Prostate gland (tissue), 2 donors: ENCODE results near the gene PTPRG.

Experiments
- CTCF ChIP-seq, 4 experiments: fragments of 200-600 bp in 2 of 4; fragments of 450-650 bp in 2 of 4; sonication (generic) in 2 of 4; IDR thresholded peaks; 1 replicate in 3 of 4; 2 replicates in 1 of 4; pipeline ENCODE4 v1.5.1; 2016 to 2019; ENCODE audit warnings: antibody characterized with exemption in 4 of 4, mild to moderate bottlenecking in 2 of 4, moderate library complexity in 2 of 4
- POLR2A ChIP-seq: fragments of 450-650 bp; IDR thresholded peaks from one replicate; pipeline ENCODE4 v1.6.1; 2016; ENCODE audit warnings: antibody characterized with exemption, mild to moderate bottlenecking
- POLR2AphosphoS5 ChIP-seq: sonication (generic); formaldehyde crosslinking; IDR thresholded peaks from one replicate; pipeline ENCODE4 v1.6.1; 2017; ENCODE audit warnings: antibody characterized with exemption

- TF ChIP-seq CTCF (IDR thresholded peaks at IDR 0.05) (no peak), POLR2AphosphoS5 (peak; percentile 24), POLR2A (no peak)
Observed at GRCh38 chr3:61610316-61610715, 48.9 kb downstream of the PTPRG start.
